Psoas muscle (tissue), 8 donors: ENCODE results near the gene C5. TPM values are rescaled to one million over a fixed set of nuclear protein-coding genes. Genes with fewer than 3 reads are reported as not detected.

Experiments
- ATAC-seq, 4 donors: fragments of 200-7000 bp; cut with Tn5 transposase; one replicate each; pipeline ENCODE4 v1.9.1; 2020; ENCODE audit warnings: moderate library complexity in 3 of 4, mild to moderate bottlenecking in 2 of 4
- DNase-seq, 2 donors: peaks; one replicate each; pipeline ENCODE4 v3.0.0-alpha.2; 2020
- H3K27ac ChIP-seq: fragments of 200-600 bp; one replicate; pipeline ENCODE4 v1.8.0; 2022
- H3K27me3 ChIP-seq, 3 donors: fragments of 200-600 bp in 1 of 3; one replicate each; pipeline versions ENCODE4 v1.6.1 to v1.8.0; 2013 to 2022; ENCODE audit warnings: low read length in 2 of 3, mild to moderate bottlenecking in 2 of 3, moderate library complexity in 1 of 3; ENCODE audit not compliant: insufficient read depth in 3 of 3
- H3K36me3 ChIP-seq, 2 donors: fragments of 200-600 bp in 1 of 2; one replicate each; pipeline versions ENCODE4 v1.6.1 to v1.8.0; 2013 to 2022; ENCODE audit warnings: low read depth in 1 of 2, mild to moderate bottlenecking in 1 of 2, moderate library complexity in 1 of 2; ENCODE audit not compliant: insufficient read depth in 1 of 2
- H3K4me1 ChIP-seq: fragments of 200-600 bp; one replicate; pipeline ENCODE4 v1.8.0; 2022
- H3K4me3 ChIP-seq: fragments of 200-600 bp; one replicate; pipeline ENCODE4 v1.8.0; 2022; ENCODE audit warnings: mild to moderate bottlenecking
- H3K9me3 ChIP-seq: fragments of 200-600 bp; one replicate; pipeline ENCODE4 v1.8.0; 2022
- WGBS, 3 donors: extraction: QIAGEN DNeasy Blood & Tissue Kit; methylation state at CpG; one replicate each; pipeline versions ENCODE4 v1.1.6 to v1.1.7; 2013; 5-methylcytosine and 5-hydroxymethylcytosine counted together
- intact Hi-C, 2 donors: fragments of 100-400 bp; cut with DNase I; formaldehyde crosslinking; loops; one replicate each; pipeline versions ENCODE4 v1.11.0 to v1.14.2; 2022
- polyA plus RNA-seq, 3 donors: library from polyadenylated mRNA; stranded (reverse); fragments of 200-250 nt; gene quantifications; one replicate each; pipeline ENCODE4 v1.2.3, GENCODE V29; 2013
- total RNA-seq, 4 donors: library from RNA; stranded (reverse); fragmentation: NEBNext Ultra II Directional in 2 of 4; extraction: Animal tissue kit (Norgen Biotek cat#: 25700) in 2 of 4; gene quantifications; one replicate each; pipeline versions ENCODE4 v1.2.1 to v1.2.4, GENCODE V29; 2021 to 2023
- TF ChIP-seq, protein P1 (sequence below): fragments of 200-600 bp; IDR thresholded peaks from one replicate; pipeline ENCODE4 v1.8.0; 2022; ENCODE audit warnings: antibody characterized with exemption
- donor health status: healthy with polysubstance abuse.
- donor health status: DM: no; HTN: no; CAD: no; lungs with moderate emphysema.
- donor health status: Bipolar disorder and iron deficiency.
- donor health status: healthy.
- donor health status: DM: yes; HTN: yes; CAD: no.
- donor health status: DM: no; HTN: no; CAD: no.
- donor health status: DM: no; HTN: no; CAD: no.
- donor health status: DM: yes; HTN: yes; CAD: no.

The C5 gene
- total and polyA plus RNA-seq, 7 donors: 0.13 to 1.1 (median 0.39) TPM

DNA sequence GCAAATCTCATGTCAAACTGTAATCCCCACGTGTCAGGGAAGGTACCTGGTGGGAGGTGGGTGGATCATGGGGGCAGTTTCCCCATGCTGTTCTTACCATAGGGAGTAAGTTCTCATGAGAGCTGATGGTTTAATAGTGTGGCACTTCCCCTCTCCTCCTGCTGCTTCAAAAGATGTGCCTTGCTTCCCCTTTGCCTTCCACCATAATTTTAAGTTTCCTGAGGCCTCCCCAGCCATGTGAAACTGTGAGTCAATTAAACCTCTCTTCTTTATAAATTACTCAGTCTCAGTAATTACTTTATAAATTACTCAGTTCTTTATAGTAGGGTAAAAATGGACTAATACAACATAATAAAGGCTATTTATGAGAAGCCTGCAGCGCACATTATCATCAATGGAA is 17.6 kb upstream of the C5 start:
- H3K4me3 ChIP-seq: no peak overlapping the region
- TF ChIP-seq, protein P1, sequence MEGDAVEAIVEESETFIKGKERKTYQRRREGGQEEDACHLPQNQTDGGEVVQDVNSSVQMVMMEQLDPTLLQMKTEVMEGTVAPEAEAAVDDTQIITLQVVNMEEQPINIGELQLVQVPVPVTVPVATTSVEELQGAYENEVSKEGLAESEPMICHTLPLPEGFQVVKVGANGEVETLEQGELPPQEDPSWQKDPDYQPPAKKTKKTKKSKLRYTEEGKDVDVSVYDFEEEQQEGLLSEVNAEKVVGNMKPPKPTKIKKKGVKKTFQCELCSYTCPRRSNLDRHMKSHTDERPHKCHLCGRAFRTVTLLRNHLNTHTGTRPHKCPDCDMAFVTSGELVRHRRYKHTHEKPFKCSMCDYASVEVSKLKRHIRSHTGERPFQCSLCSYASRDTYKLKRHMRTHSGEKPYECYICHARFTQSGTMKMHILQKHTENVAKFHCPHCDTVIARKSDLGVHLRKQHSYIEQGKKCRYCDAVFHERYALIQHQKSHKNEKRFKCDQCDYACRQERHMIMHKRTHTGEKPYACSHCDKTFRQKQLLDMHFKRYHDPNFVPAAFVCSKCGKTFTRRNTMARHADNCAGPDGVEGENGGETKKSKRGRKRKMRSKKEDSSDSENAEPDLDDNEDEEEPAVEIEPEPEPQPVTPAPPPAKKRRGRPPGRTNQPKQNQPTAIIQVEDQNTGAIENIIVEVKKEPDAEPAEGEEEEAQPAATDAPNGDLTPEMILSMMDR: no peak
- H3K9me3 ChIP-seq: no peaks in the 10 kb centered on the region
- no peaks in the 10 kb centered on the region for H3K4me1 ChIP-seq
- H3K27me3 ChIP-seq: peaks cover 0 to 23% (median 2%) of the 10 kb centered on the region in 3 donors
- WGBS, 3 donors: 79 to 92% (median 83%) methylated on average over 2 of the region's 2 CpGs
- DNase-seq (no peak), ATAC-seq (no peak)
- H3K27ac ChIP-seq: no peak overlapping the region
- intact Hi-C loops: no loop called here
- no peaks in the 10 kb centered on the region for H3K36me3 ChIP-seq

DNA sequence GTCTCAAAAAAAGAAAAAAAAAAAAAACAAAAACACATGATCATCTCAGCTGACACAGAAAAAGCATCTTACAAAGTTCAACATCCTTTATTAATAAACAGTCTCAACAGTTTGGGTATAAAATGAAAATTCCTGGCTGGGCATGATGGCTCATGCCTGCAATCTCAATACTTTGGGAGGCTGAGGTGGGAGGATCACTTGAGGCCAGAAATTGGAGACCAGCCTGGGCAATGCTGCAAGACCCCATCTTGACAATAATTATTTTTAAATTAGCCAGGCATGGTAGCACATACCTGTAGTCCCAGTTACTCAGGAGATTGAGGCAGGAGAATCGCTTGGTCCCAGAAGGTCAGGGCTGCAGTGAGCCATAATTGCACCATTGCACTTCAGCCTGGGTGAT is 16.8 kb upstream of the C5 start:
- ATAC-seq: no peak
- H3K27ac ChIP-seq: no peak overlapping the region
- DNase-seq: no peak
- no peaks in the 10 kb centered on the region for H3K9me3 ChIP-seq
- TF ChIP-seq, protein P1: no peak
- peaks cover 0 to 18% (median 2%) of the 10 kb centered on the region in 3 donors for H3K27me3 ChIP-seq
- intact Hi-C loops: no loop called here
- H3K4me3 ChIP-seq: no peak overlapping the region
- no peaks in the 10 kb centered on the region for H3K4me1 ChIP-seq
- no peaks in the 10 kb centered on the region for H3K36me3 ChIP-seq
- 98 to 100% (median 100%) methylated on average over 1 of the region's 1 CpG for WGBS, 3 donors

DNA sequence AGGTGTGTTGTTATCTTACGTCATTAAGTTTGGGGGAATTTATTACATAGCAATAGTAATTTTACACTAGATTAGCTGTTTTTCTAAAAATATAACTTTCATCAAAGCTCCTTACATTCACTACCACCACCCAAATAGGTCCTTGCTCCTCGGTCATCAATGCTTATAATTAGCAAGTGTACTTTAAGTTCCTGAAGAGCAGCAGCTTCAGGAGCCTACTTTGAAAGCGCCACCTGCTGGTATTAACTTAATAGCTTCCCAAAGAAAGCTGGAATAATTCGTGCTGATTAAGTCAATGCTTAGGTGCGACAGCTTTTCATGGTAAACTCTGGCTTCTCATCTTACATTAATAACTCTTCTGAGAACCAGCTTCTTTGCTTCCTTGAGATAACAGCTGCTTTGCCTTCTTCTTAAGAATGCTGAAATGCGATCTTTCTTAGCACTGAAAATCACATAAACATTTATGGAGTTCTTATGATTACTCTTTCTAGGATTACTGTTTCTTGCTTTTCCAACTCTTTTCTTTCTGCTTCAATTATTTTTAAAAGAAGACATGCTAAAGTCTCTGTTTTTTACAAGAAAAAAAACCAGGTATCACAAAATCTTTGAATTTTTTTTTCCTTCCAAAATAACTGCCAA is 10.0 kb upstream of the C5 start:
- no peak overlapping the region for H3K4me3 ChIP-seq
- TF ChIP-seq, protein P1: peak; percentile 75
- no peak overlapping the region for H3K27ac ChIP-seq
- no peak for DNase-seq
- no peaks in the 10 kb centered on the region for H3K36me3 ChIP-seq
- WGBS, 3 donors: 19 to 23% (median 21%) methylated on average over 6 of the region's 6 CpGs
- intact Hi-C loops: loop anchor here (2.0 to 10.0 kb wide), 5 partner anchors 73 to 305 kb away; no protein-coding TSS in a partner anchor
- no peaks in the 10 kb centered on the region for H3K4me1 ChIP-seq
- no peaks in the 10 kb centered on the region for H3K9me3 ChIP-seq
- ATAC-seq: peak in 2 of 4 donors; percentile 48 to 76
- H3K27me3 ChIP-seq: no peaks in the 10 kb centered on the region

DNA sequence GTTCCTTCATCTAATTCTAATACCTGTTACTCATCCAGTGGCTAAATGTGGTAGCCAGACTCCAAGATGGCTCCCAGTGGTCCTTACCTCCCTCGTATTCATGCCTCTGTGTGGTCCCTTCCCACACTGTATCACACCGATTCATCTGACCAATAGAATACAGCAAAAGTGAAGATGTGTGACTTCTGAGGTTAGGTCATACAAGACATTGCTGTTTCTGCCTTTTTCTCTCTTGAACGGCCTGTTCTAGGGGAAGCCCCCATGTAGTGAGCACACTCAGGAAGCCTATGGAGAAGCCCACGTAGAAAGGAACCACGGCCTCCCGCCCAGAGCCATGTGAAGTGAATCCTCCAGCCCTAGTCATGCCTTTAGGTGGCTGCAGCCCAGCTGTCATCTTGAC is 9.4 kb upstream of the C5 start:
- Histone ChIP-seq H3K27me3 (no peaks in the 10 kb centered on the region), H3K4me3 (no peak overlapping the region), H3K4me1 (no peaks in the 10 kb centered on the region), H3K27ac (no peak overlapping the region), H3K36me3 (no peaks in the 10 kb centered on the region), H3K9me3 (no peaks in the 10 kb centered on the region)
- DNase-seq (no peak), ATAC-seq (no peak)
- intact Hi-C loops: loop anchor here in 1 of 2 donors (5.0 to 10.0 kb wide), 3 partner anchors 72 to 302 kb away; no protein-coding TSS in a partner anchor
- TF ChIP-seq, protein P1: no peak
- 85 to 92% (median 87%) methylated on average over 6 of the region's 6 CpGs for WGBS, 3 donors

DNA sequence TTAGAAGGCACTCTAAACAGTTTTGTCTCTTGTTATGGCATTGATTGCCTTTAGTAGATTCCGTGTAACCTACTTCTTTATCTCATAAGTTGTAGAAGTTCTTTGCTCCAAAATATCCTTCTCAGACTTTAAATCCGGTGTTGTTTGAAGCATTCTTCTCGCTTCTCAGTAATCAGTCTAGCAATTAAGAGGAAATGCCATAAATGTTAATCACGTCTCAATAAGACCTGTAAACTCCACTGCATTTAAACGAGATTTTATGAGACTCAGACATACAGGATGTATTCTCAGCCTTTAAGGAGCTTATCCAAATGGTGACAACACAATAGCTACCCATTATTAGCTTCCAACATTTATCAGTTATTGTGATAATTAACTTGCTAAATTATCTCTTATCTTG is 7.7 kb upstream of the C5 start:
- Histone ChIP-seq H3K27ac (no peak overlapping the region), H3K4me1 (no peaks in the 10 kb centered on the region), H3K4me3 (no peak overlapping the region), H3K36me3 (no peaks in the 10 kb centered on the region), H3K9me3 (no peaks in the 10 kb centered on the region), H3K27me3 (no peaks in the 10 kb centered on the region)
- DNase-seq (no peak), ATAC-seq (no peak)
- intact Hi-C loops: loop anchor here in 1 of 2 donors (5.0 to 10.0 kb wide), 3 partner anchors 71 to 301 kb away; no protein-coding TSS in a partner anchor
- TF ChIP-seq, protein P1: no peak
- 80 to 83% (median 83%) methylated on average over 5 of the region's 5 CpGs for WGBS, 3 donors
